ENCODE measurements around the gene GAGE12G. TPM values are rescaled to one million over a fixed set of nuclear protein-coding genes. Genes with fewer than 3 reads are reported as not detected.

Gene GAGE12G
- total RNA-seq, 1 experiment from 2014 or later = not detected

Other genes starting within 250 kb of the GAGE12G start
- not detected in 2 replicates for gene GAGE12J, start 248.4 kb upstream of the GAGE12G start, total RNA-seq (2014; rRNA removed; shearing (Covaris generic); ENCODE audit: low replicate concordance)
- gene GAGE13, start 238.8 kb upstream of the GAGE12G start, total RNA-seq (2014; rRNA removed; shearing (Covaris generic); ENCODE audit: low replicate concordance) = not detected in 2 replicates
- gene GAGE12C, start 38.2 kb upstream of the GAGE12G start, total RNA-seq (2014; rRNA removed; shearing (Covaris generic); ENCODE audit: low replicate concordance) = not detected in 2 replicates
- gene GAGE12D, start 28.7 kb upstream of the GAGE12G start, total RNA-seq (2014; rRNA removed; shearing (Covaris generic); ENCODE audit: low replicate concordance) = not detected in 2 replicates
- not detected in 2 replicates for gene GAGE12E, start 19.1 kb upstream of the GAGE12G start, total RNA-seq (2014; rRNA removed; shearing (Covaris generic); ENCODE audit: low replicate concordance)
- gene GAGE12F, start 9.6 kb upstream of the GAGE12G start, total RNA-seq (2014; rRNA removed; shearing (Covaris generic); ENCODE audit: low replicate concordance) = not detected in 2 replicates
- not detected in 2 replicates for gene GAGE12H, start 9.5 kb downstream of the GAGE12G start, total RNA-seq (2014; rRNA removed; shearing (Covaris generic); ENCODE audit: low replicate concordance)
- gene GAGE2A, start 19.1 kb downstream of the GAGE12G start, total RNA-seq (2014; rRNA removed; shearing (Covaris generic); ENCODE audit: low replicate concordance) = not detected in 2 replicates
- gene GAGE1, start 28.6 kb downstream of the GAGE12G start, total RNA-seq (2014; rRNA removed; shearing (Covaris generic); ENCODE audit: low replicate concordance) = not detected in 2 replicates
- not detected in 2 replicates for gene PAGE1, start 125.6 kb downstream of the GAGE12G start, total RNA-seq (2014; rRNA removed; shearing (Covaris generic); ENCODE audit: low replicate concordance)